ENCODE results near the gene GOLGA7B.
A peak's percentile ranks its signal among the peaks of the same experiment; 100 is the strongest.

GOLGA7B gene

DNA sequence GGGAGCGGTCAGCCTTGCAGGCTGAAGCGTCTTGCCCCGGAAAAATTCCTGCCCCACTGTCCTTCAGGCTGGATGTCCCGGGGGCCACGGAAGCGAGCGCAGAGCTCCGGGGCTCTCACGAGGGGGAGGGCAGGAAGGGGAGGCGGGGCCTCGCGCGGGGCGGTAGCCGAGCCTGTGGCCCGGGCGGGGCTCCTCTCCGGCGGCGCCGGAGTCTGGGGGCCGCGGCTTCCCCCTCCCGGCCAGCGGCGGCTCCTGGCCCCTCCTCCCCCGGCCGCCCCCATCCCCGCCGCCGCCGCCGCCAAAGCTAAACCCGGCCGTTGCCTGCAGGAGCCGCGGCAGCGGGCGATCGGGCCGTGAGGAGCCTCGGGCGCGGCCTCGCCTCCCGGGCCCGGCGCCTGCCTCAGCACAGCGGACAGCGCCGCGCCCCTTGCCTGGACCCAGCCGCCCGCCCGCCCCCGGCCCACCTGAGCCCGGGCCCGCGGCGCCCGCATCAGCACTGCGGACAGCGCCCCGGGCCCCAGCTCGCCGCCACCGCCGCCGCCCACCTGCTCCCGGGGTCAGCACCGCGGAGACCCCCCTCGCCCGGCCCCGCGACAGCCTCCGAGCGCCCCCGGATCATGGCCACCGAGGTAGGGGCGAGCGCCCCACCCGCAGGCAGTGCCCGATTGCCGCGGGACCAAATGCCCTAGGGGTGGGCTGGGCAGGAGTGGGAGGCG lies at the start of gene GOLGA7B:
Gene GOLGA7B, plus strand, starts transcription at position 157 of the 716 bp plus-strand sequence. Its CDS starts 461 bp downstream, at position 618.
- DNase-seq = peak; percentile 85

DNA sequence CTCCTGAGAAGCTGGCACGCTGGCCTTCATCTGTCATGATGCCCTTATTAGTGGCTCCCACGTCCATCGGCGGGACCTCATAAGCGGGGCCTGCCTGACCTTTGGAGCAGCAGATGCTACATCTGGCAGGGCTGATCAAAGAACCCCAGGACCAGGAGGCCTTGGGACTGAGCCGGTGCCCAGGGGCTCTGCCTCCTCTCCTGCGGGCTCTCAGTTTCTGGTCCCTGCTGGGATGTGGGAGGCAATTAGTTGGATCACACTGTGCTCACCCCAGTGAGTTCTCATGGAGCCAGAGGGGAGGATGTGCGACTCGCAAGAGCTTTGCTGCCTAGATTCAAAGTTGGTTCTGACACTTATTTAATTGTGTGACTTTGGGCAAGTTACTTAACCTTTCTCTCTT lies 49.2 kb upstream of the GOLGA7B start:
- DNase-seq = no peak

DNA sequence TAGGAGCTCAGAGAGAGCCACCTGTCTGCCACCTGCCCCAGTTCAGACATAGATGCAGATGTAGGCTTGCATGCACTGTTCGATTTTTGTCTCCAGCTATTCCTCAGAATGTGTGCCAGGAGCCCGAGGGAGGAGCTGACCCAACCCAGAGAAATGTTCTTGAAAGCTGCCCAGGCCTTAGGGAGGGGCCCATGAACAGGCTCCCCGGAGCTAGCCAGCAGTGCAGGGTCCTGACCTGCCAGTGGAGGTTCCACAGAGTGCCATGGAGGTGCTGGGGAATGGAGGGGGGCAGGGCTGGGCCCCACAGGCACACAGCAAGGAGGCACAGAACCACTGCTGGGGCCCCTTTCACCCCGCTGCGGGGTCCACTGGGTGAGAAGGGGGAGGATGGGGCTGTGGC lies 48.2 kb upstream of the GOLGA7B start:
- DNase-seq = no peak

DNA sequence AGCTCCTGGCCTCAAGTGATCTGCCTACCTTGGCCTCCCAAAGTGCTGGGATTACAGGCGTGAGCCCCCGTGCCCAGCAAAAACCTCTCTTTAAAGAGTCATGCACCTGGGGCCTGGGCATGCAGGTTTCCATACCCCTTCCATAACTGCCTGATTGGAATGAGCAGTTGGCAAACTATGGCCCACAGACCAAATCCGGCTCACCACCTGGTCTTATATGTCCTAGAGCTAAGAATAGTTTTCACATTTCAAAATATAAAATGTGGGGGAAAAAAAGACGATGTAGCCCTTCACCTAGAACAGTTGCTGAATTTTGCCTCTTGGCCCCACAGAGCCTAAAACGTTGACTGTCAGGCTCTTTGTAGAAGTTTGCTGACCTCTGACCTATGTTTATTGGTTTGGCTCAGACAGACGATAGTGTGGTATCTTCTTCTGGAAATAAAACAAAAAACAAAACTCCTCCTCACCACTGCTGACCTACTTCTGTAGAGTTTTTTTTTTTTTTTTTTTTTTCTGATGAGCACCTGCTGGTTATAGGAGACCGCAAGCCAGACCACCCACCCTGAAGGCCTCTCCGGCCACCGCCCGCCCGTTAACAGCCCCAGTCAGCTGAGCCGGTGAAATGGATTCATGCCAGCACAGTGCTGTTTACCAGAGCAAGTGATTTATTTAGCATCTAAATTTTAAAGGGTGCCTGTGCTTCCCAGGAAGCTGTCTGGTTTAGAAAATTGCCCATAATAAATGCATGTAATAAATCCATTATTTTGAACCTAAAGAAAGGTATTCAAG lies 44.4 kb upstream of the GOLGA7B start:
- DNase-seq = no peak

DNA sequence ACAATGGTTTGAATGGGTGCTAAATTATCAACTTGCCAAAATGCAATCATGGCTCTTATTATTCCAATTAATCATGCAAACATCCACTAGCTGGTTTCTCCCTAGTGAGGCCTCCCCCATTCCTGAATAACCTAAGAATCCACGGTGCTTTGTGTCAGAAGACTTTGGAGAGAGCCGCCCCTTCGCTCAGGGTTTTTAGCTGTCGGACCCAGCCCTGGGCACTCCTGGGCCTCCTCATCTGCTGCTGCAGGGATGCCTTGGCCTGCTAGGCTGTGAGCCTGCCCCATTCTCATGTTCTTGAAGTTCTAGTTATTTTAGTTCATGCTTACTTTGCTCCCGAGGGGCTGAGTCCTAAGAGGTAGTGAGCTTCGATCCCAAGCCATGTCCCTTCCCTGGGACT lies 43.7 kb upstream of the GOLGA7B start:
- no peak for DNase-seq

DNA sequence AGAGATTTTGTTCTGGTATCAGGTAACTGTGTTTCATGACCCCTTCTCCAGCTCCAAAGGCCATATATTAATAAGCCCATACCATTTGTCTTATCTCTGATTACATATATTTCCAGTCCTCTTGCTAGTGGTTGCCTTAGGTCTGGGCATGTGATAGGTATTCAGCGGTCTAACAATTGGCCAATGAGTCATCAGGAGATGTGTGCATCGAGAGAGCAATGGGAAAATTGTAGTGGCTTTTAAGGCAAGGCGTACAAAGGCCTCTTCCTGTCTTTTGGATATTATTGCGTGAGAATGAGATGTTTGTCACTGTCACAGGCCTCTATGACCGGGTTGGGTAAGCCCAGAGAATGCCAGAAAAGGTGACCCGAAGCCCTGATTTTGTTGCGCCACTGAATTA lies 39.2 kb upstream of the GOLGA7B start:
- no peak for DNase-seq

DNA sequence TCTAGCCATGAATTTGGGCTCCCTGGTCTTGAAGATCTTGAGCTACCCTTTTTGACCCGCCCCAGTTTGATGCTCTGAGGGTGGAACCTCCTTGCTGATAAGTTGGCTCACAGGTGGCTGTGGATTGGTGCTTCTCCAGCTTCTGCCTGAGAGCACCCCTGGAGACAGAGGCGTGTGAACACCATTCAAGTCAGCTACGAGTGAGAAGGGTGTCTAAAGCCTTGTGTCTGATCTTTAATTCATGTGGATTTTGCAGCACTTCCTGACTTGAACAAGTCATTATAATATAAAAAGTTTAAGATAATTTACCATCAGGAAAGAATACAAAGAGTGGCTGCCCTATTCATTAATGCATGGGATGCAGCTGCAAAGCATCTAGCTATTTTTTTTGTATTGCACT lies 37.7 kb upstream of the GOLGA7B start:
- DNase-seq = no peak

DNA sequence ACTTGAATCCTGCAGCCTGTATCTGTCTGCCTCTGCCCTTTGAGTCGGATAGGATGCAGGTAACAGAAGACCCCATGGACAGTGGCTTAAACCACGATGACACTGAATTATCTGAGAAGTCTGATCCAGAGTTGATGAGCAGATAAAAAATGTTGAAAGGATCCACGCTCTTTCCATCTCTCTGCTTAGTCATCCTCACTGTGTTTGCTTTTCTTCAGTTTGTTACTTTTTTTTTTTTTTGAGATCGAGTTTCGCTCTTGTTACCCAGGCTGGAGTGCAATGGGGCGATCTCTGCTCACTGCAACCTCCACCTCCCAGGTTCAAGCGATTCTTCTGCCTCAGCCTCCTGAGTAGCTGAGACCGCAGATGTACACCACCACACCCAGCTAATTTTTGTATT lies 36.9 kb upstream of the GOLGA7B start:
- no peak for DNase-seq

DNA sequence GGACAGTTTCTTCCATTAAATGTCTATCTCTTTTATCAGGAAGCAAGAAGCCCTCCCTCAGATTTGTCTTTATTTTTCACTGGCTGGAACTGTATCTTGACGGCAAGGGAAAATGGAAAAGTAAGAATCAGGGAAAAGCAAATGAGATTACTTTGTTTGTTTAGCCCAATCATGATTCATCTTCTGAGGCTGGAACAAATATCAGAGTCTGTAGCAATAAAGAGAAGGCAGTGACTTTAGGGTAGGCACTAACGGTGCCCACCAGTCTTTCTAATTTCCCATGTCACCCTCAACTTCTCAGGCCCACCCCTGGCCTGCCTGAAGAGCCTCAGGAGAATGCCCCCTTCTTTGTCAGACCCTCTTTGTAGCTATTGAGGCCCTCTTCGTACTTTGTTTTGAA lies 36.3 kb upstream of the GOLGA7B start:
- DNase-seq = no peak

DNA sequence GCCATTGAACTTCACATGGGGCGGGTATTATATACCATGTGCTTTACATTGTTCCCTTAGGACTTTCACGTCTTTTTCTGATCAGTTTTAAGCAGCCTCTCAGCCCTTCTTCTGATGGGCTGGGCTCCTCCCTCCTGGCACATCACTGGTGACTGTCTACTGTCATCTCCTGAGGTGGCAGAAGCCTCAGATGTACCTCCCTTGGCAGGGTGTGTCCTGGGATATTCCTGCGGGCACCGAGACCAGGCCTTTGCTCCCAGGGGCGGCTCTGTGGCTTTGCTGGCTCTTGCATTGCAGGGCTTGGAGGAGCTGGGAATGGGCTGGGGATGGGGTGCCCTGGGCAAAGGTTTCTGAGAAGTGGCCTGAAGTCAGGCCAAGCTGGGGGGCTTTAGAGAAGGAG lies 34.6 kb upstream of the GOLGA7B start:
- no peak for DNase-seq

DNA sequence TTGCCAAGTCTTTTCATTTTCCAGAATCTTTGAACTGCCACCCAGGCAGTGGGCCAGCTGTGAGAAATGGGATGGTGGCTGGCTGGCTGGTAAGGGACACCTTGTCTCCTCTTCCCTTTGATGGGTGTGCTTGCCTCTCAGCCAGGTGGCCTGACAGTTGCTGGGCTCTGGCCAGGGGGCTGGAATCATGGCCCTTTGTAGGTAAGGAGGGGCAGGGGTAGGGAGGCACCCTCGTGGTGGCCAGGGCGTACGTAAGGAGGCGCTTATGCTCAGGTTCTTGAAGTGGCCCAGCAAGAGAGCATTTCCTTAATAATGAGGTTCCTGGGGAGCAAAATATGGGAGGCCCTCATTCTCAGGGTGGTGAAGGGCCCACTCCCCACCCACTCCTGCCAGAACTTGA lies 33.0 kb upstream of the GOLGA7B start:
- no peak for DNase-seq

DNA sequence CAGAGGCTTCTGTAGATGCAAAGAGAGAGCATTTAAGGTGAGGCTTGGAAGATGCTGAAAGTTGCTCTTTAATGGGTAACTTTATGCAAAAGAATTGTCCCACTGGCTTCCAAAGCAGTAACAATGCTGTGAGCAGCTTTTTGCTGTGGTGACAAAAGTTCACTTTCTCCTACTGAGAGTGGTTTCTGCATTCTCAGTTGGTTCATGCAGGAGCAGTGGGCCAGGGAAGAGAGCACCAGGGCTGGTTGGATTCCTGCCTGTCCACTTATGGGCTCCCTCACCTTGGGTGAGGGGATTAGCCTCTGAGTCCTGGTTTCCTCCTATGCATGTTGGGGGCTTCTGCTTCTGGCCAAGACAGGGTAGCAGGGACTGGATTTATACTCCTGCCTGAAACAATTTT lies 31.1 kb upstream of the GOLGA7B start:
- DNase-seq = no peak

DNA sequence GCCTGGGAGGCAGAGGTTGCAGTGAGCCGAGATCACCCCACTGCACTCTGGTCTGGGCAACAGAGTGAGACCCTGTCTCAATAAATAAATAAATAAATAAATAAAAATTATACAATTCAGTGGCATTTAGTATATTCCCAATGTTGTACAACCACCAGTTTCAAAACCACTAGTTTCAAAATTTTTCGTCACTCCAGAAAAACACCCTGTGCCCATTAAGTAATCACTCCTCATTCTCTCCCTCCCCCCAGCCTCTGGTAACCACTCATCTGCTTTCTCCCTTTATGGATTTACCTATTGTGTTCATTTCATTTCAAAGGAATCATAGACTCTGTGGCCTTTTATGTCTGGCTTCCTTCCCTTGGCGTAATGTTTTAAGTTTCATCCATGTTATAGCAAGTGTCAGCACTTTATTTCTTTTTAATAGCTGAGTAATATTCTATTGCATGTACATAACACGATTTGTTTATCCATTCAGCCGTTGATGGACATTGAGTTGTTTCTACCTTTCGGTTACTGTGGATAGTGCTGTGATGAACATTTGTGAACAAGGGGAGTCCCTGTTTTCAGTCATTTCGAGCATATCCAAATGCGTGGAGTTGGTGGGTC lies 29.4 kb upstream of the GOLGA7B start:
- no peak for DNase-seq

DNA sequence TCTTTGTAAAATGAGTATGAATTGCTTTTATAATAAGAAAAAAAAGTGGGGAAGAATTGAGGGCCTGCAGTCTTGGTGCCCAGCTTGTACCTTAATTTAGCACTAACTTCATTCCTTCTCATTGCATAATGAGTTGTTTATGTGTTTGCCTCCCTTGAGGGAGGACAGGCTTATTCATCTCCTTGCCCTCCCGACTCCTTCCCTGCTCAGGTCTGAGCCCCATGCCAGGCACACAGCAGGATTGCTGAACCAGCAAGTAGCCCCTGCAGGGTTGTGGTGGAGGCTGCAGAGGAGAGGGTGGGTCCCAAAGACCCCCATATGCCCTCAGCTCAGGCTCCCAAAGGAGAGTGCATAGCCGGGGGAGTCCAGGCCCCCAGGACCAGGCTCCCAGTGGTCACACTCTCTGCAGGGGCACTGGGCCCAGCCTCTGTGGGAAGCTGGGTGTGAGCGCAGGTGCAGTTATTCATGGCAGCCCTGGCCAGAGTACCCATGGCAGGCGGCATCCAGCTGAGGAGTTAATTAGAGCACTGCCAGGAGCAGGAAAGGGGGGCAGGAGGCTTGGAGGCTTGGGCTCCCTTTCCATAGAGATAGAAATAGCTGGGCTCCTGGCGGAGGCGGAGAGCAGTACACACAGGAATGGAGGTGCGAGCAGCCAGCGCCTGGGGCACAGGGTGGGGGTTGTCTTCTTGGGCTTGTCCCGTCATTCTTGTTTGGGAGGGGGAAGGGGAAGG lies 28.2 kb upstream of the GOLGA7B start:
- DNase-seq = no peak

DNA sequence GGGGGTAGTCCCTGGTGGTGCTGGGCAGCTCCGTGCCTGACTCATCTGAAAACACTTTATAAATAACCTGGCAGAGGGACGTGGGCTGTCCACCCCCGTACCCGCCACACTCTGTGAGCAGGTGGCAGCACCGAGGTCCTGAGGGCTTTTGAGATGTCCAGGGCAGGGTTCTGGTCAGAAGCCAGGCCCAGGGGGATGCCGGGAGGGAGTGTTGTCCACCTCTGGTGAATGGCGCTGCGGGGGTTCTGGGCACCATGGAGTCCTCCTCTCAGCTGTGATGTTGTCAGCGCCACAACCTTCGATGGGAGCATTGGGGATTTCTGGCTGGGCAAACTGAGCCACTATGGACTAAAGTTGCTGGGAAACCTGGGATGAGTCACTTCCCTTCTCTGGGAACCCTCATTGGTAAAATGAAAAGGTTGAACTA lies 27.4 kb upstream of the GOLGA7B start:
- DNase-seq = no peak

DNA sequence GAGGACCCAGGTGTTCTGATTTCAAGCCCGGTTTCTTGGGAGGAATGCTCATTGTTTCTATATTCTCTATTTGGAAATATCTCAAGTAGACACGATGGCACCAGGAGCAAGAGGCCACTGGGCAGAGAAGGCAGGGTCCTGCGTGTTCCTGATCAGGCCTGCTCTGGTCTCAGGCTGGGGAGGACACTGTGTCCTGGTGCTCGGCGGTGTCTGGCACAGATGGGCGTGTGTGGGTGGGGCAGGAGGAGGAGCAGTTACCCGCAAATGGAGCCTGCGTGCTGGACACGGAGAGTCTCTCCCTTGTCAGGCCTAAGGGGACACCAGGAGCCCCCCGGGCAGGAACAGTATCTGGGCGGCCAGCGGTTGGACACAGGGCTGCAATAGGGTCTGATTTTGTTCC lies 25.9 kb upstream of the GOLGA7B start:
- no peak for DNase-seq

DNA sequence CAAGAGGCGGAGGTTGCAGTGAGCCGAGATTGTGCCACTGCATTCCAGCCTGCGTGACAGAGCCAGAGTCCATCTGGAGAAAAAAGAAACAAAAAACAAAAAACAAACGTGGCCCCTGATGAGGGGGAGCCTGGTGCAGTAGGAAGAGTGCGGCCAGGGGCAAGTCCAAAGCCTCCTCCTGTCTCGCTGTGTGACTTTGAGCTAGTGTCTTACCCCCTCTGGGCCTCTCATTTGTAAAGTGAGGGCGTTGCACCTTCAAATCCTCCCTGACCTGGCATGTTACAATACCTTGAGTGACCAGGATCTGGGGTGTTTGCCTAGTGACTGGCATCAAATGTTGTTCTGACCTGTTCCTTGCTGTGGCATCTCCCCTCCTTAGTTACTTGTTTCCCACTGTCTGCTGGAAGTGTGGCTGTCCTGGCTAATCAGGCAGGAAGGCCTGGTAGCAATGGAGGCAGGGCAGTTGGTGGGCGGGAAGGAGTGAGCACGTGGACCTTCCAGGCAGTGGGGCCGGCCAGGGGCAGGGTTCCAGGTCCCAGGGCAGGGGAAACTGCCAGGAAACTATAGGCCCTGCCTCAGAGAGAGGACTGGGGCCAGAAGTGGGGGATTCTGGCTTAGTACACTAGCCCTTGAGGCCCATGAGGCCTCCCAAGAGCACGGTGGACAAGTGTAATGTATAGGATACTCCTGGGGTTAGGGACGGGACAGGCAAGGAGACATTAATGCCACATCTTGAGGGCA lies 24.5 kb upstream of the GOLGA7B start:
- no peak for DNase-seq

DNA sequence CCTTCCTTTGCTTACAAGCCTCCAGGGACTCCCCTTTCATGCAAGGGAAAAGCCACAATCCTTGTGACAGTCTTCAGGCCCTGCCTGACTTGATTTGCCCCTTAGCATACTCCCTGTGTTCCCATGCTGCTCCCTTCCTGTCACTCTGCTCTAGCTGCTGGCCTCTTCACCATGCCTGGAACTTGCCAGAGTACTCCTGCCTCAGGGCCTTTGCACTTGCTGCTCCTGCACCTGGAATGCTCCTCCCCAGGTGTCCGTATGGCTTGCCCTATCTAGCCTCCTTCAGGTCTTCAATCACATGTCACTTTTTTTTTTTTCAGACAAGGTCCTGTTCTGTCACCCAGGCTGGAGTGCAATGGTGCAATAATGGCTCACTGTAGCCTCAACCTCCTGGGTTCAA lies 22.8 kb upstream of the GOLGA7B start:
- no peak for DNase-seq

DNA sequence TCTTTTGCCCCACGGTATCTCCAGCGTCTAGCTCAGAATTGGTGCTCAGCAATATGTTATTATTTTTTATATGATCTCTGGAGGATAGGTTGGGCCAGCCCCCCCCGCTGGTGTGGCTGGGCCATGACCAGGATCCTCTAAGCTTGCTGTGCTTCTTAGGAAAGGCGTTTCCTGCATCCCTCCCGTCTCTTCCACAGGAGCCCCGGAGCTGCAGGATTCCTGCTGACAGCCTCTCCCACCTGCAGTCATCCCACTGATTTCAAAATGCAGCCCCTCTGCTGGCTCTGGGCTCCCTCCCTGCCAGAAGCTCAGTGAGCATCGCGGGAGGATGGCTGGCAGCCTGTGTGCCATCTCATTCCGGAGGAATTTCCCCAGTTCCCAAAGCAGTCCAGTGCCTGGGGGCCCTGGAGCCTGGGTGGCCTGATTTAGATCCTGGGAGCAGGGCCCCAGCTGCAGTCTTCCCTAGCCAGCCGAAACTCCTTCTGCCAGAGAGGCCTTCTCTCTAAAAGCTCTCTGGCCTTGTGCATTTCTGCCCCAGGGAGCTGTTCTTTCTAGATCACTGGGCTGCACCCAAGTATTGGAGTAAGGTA lies 21.8 kb upstream of the GOLGA7B start:
- DNase-seq = peak; percentile 69

DNA sequence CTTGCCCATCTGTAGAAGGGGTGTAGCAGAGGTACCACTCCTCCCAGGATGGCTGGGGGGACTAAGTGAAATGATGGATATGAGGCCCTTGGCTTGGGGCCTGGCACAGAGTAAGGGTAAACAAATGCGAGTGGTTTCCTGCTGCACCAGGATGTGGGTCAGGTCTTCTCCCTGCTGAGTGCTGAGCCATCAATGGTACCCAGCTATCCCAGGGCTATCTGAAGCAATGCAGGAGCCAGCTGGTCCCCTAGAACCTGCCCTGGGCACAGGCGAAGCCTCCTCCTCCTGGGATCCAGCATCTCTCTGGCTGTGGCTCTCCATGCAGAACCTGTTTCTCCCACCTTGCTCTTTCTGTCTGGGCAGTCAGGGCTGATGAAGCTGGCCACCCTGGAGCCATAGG lies 20.9 kb upstream of the GOLGA7B start:
- DNase-seq = no peak

DNA sequence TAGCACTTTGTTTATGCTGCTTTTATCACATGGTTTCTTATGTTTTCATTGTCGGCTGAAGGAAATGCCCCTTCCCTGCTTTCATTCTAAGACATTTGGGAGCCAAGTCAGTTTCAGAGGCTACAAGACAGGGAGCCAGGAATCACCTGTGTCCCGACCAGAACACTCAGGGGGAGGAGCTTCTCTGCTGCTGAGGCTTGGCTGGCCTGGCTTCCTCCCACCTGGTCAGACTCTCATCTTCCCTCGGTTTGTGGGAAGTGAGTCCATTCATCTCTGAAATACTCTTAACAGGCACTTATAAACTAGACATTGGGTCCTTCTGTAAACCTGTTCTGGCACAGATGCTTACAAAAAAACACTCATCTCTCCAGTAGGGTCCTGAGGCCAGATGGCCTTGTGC lies 19.6 kb upstream of the GOLGA7B start:
- no peak for DNase-seq

DNA sequence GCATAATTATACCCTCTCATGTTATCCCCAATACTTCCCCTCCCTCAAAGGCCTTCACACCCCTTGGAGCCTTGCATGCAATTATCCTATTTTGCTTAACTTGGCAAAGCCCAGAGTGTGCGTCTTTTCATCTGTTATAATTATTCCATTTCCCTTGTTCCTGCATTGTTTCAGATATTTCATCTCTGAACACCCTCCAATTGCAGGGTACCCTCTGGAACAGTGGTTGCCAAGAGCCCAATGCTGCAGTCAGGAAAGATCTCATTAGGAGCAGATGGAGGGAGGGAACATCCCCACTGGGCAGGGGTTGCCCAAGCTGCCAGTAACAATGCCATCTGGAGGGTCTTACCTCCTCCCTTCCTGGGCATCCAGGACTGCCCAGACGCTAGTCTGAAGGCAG lies 18.4 kb upstream of the GOLGA7B start:
- DNase-seq = no peak
